Measurements from ENCODE around the gene KLHL42.

KLHL42 gene

GRCh38 chr12:27747111-27747820 lies 32.8 kb upstream of the KLHL42 start:
- no peak for DNase-seq (ENCODE audit: low read depth, low spot score)
- H3K4me3 ChIP-seq (ENCODE audit: low read depth, low read length), result no peak overlapping the region
- CTCF ChIA-PET, result interaction anchor here (0.8 to 3.5 kb wide), 6 partner anchors 13 to 1125 kb away, joined by 3 to 28 read pairs (median 6); no protein-coding TSS in a partner anchor
- TF ChIP-seq CTCF (IDR thresholded peaks at IDR 0.05; ENCODE audit: insufficient read depth, low read length, missing control alignments), result no peak
- POLR2A ChIA-PET, result no interaction called here

GRCh38 chr12:27751386-27752047 lies 28.5 kb upstream of the KLHL42 start:
- ChIA-PET CTCF (no interaction called here), POLR2A (no interaction called here)
- DNase-seq (ENCODE audit: low read depth, low spot score), result no peak
- no peak overlapping the region for H3K4me3 ChIP-seq (ENCODE audit: low read depth, low read length)
- TF ChIP-seq CTCF (IDR thresholded peaks at IDR 0.05; ENCODE audit: insufficient read depth, low read length, missing control alignments), result no peak

- no peak for TF ChIP-seq CTCF (IDR thresholded peaks at IDR 0.05; ENCODE audit: insufficient read depth, low read length, missing control alignments)
- CTCF ChIA-PET, result interaction anchor here (2.4 kb wide), 1 partner anchor 21 kb away, joined by 8 read pairs; no protein-coding TSS in a partner anchor
- no peak overlapping the region for H3K4me3 ChIP-seq (ENCODE audit: low read depth, low read length)
- no peak for DNase-seq (ENCODE audit: low read depth, low spot score)
- POLR2A ChIA-PET, result interaction anchor here (0.6 to 0.7 kb wide), 2 partner anchors 173 to 636 kb away, joined by 3 to 5 read pairs; no protein-coding TSS in a partner anchor
Measured at GRCh38 chr12:27754795-27755194, 25.2 kb upstream of the KLHL42 start.

- H3K4me3 ChIP-seq (ENCODE audit: low read depth, low read length), result no peak overlapping the region
- DNase-seq (ENCODE audit: low read depth, low spot score), result no peak
- ChIA-PET CTCF (no interaction called here), POLR2A (no interaction called here)
- no peak for TF ChIP-seq CTCF (IDR thresholded peaks at IDR 0.05; ENCODE audit: insufficient read depth, low read length, missing control alignments)
Measured at GRCh38 chr12:27756670-27757195, 23.3 kb upstream of the KLHL42 start.

- POLR2A ChIA-PET, result no interaction called here
- no peak for DNase-seq (ENCODE audit: low read depth, low spot score)
- H3K4me3 ChIP-seq (ENCODE audit: low read depth, low read length), result no peak overlapping the region
- CTCF ChIA-PET, result no interaction called here
- TF ChIP-seq CTCF (IDR thresholded peaks at IDR 0.05; ENCODE audit: insufficient read depth, low read length, missing control alignments), result no peak
Measured at GRCh38 chr12:27762757-27763156, 17.3 kb upstream of the KLHL42 start.

- TF ChIP-seq CTCF (IDR thresholded peaks at IDR 0.05; ENCODE audit: insufficient read depth, low read length, missing control alignments), result no peak
- CTCF ChIA-PET, result interaction anchor here (0.7 to 0.8 kb wide), 2 partner anchors 10 to 174 kb away, joined by 3 read pairs; no protein-coding TSS in a partner anchor
- no peak overlapping the region for H3K4me3 ChIP-seq (ENCODE audit: low read depth, low read length)
- no peak for DNase-seq (ENCODE audit: low read depth, low spot score)
- POLR2A ChIA-PET, result no interaction called here
Measured at GRCh38 chr12:27766587-27766986, 13.4 kb upstream of the KLHL42 start.
